GM12891 (cell line): Measurements from ENCODE around the gene PIK3AP1.

Source experiments
- POLR2AphosphoS5 ChIP-seq: IDR thresholded peaks from 2 replicates; pipeline ENCODE4 v1.6.1; 2011; ENCODE audit warnings: low read depth, low read length, control low read depth
- TAF1 ChIP-seq: IDR thresholded peaks from 2 replicates; pipeline ENCODE4 v1.6.1; 2011; ENCODE audit warnings: low read depth, low read length, control low read depth

GRCh38 chr10:96683065-96683464 lies 37.2 kb downstream of the PIK3AP1 start:
- TF ChIP-seq TAF1 (no peak), POLR2AphosphoS5 (no peak)
